HG03066 (cell line): Measurements from ENCODE around the gene CBS.
A peak's percentile ranks its signal among the peaks of the same experiment; 100 is the strongest.
"Not testable (repeated sequence)": the region's sequence is repeated elsewhere in the genome, so short reads cannot be mapped to it uniquely, and the experiment has no call there.

Source experiments
- ATAC-seq: cut with Tn5 transposase; IDR thresholded peaks from one replicate; pipeline ENCODE4 v1.9.1; 2021; ENCODE audit warnings: low read depth; ENCODE audit not compliant: unreplicated experiment

Gene CBS

GRCh38 chr21:43075170-43076022, at the start of gene CBS:
Gene CBS (minus strand): TSS chr21:43075835. CDS start chr21:43072193, 3,642 bp downstream.
- ATAC-seq, result not testable (repeated sequence)

- ATAC-seq, result not testable (repeated sequence)
Observed at GRCh38 chr21:43115956-43116355, 40.3 kb upstream of the CBS start.

GRCh38 chr21:43114483-43114882, 38.8 kb upstream of the CBS start:
- ATAC-seq, result not testable (repeated sequence)

- ATAC-seq, result peak; percentile 47
Observed at GRCh38 chr21:43109006-43109405, 33.4 kb upstream of the CBS start.

- ATAC-seq, result not testable (repeated sequence)
Observed at GRCh38 chr21:43108177-43108576, 32.5 kb upstream of the CBS start.

GRCh38 chr21:43107794-43108137, 32.1 kb upstream of the CBS start:
- ATAC-seq, result not testable (repeated sequence)

- ATAC-seq, result not testable (repeated sequence)
Observed at GRCh38 chr21:43106965-43107793, 31.5 kb upstream of the CBS start, which contains the start of gene U2AF1. Gene U2AF1 (minus strand): TSS chr21:43107570. CDS start chr21:43107494, 76 bp downstream.

GRCh38 chr21:43104642-43105041, 29.0 kb upstream of the CBS start:
- ATAC-seq, result not testable (repeated sequence)

GRCh38 chr21:43102281-43102680, 26.6 kb upstream of the CBS start:
- ATAC-seq, result not testable (repeated sequence)

GRCh38 chr21:43101676-43102075, 26.0 kb upstream of the CBS start:
- not testable (repeated sequence) for ATAC-seq

- not testable (repeated sequence) for ATAC-seq
Observed at GRCh38 chr21:43101000-43101399, 25.4 kb upstream of the CBS start.

- not testable (repeated sequence) for ATAC-seq
Observed at GRCh38 chr21:43091979-43092614, 16.5 kb upstream of the CBS start.

- ATAC-seq, result not testable (repeated sequence)
Observed at GRCh38 chr21:43090947-43091346, 15.3 kb upstream of the CBS start.

GRCh38 chr21:43089463-43089862, 13.8 kb upstream of the CBS start:
- ATAC-seq, result not testable (repeated sequence)

- not testable (repeated sequence) for ATAC-seq
Observed at GRCh38 chr21:43082587-43083300, 7.1 kb upstream of the CBS start.

- not testable (repeated sequence) for ATAC-seq
Observed at GRCh38 chr21:43076643-43077042, 1.0 kb upstream of the CBS start.

- ATAC-seq, result not testable (repeated sequence)
Observed at GRCh38 chr21:43076023-43076637, 495 bp upstream of the CBS start.

- not testable (repeated sequence) for ATAC-seq
Observed at GRCh38 chr21:43074401-43075169, 1.1 kb downstream of the CBS start.

GRCh38 chr21:43072742-43073141, 2.9 kb downstream of the CBS start:
- ATAC-seq, result not testable (repeated sequence)
